K562 (cell line): ENCODE data around the gene BPHL. TPM values are rescaled to one million over a fixed set of nuclear protein-coding genes. Genes with fewer than 3 reads are reported as not detected.

Source experiments
- AFF1 ChIP-seq, 2 experiments: fragments of 450-650 bp; IDR thresholded peaks; 2 replicates each; pipeline ENCODE4 v1.6.1; 2018; ENCODE audit warnings: mild to moderate bottlenecking in 2 of 2, low read depth in 1 of 2; ENCODE audit not compliant: partially characterized antibody in 2 of 2
- CBFA2T3 ChIP-seq: fragments of 450-650 bp; IDR thresholded peaks from 2 replicates; pipeline ENCODE4 v1.6.1; 2017
- CBX3 ChIP-seq, 2 experiments: IDR thresholded peaks; 1 replicate in 1 of 2; 2 replicates in 1 of 2; pipeline ENCODE4 v1.6.1; 2012; ENCODE audit warnings: inconsistent platforms in 2 of 2, low read length in 2 of 2, borderline replicate concordance in 1 of 2, control low read depth in 1 of 2
- CGGBP1 ChIP-seq: fragments of 250-450 bp; sonication (Bioruptor Pico); IDR thresholded peaks from 2 replicates; pipeline ENCODE4 v1.9.0; 2021; ENCODE audit warnings: mild to moderate bottlenecking
- CHD4 ChIP-seq: fragments of 200-600 bp; sonication (generic); IDR thresholded peaks from 3 replicates; pipeline ENCODE4 v1.6.1; 2012; ENCODE audit warnings: low read depth, mild to moderate bottlenecking, mixed read lengths, low read length, inconsistent platforms; ENCODE audit not compliant: insufficient read depth, insufficient replicate concordance, poor library complexity, severe bottlenecking
- CREM ChIP-seq: IDR thresholded peaks from 2 replicates; pipeline ENCODE4 v1.6.1; 2014; ENCODE audit warnings: antibody characterized with exemption, low read depth
- DPF2 ChIP-seq: fragments of 450-650 bp; IDR thresholded peaks from 2 replicates; pipeline ENCODE4 v1.6.1; 2016
- ESRRA ChIP-seq: fragments of 450-650 bp; IDR thresholded peaks from 2 replicates; pipeline ENCODE4 v1.6.1; 2014; ENCODE audit warnings: low read depth, mild to moderate bottlenecking, moderate library complexity, borderline replicate concordance
- GTF2A2 ChIP-seq: IDR thresholded peaks from 2 replicates; pipeline ENCODE4 v1.6.1; 2016; ENCODE audit warnings: mild to moderate bottlenecking, missing genetic modification characterization, missing compliant biosample characterization
- HDAC2 ChIP-seq: fragments of 450-650 bp; IDR thresholded peaks from 2 replicates; pipeline ENCODE4 v1.6.1; 2016; ENCODE audit warnings: mild to moderate bottlenecking
- HEY1 ChIP-seq: fragments of 250-450 bp; sonication (Bioruptor Pico); IDR thresholded peaks from 2 replicates; pipeline ENCODE4 v1.5.0; 2020; ENCODE audit warnings: mild to moderate bottlenecking, moderate library complexity, borderline replicate concordance
- MAFF ChIP-seq: IDR thresholded peaks from 2 replicates; pipeline ENCODE4 v1.6.1; 2012; ENCODE audit warnings: low read length, improper control_type of control experiment
- MAFG ChIP-seq: fragments of 450-650 bp; conservative IDR thresholded peaks from 2 replicates; pipeline ENCODE4 v1.6.1; 2016; ENCODE audit warnings: missing genetic modification characterization, missing compliant biosample characterization
- MBD2 ChIP-seq: sonication (generic); IDR thresholded peaks from 2 replicates; pipeline ENCODE4 v1.6.1; 2016; ENCODE audit warnings: low read depth, borderline replicate concordance
- NCOR1 ChIP-seq: fragments of 450-650 bp; IDR thresholded peaks from 2 replicates; pipeline ENCODE4 v1.6.1; 2016; ENCODE audit warnings: mild to moderate bottlenecking, moderate library complexity
- NFIC ChIP-seq: fragments of 450-650 bp; IDR thresholded peaks from 2 replicates; pipeline ENCODE4 v1.6.1; 2017; ENCODE audit warnings: mild to moderate bottlenecking, inconsistent platforms
- PKNOX1 ChIP-seq: fragments of 450-650 bp; IDR thresholded peaks from 2 replicates; pipeline ENCODE4 v1.6.1; 2016
- RAD21 ChIP-seq, 2 experiments: fragments of 250-450 bp in 1 of 2; fragments of 450-650 bp in 1 of 2; sonication (Bioruptor Pico) in 1 of 2; formaldehyde crosslinking in 1 of 2; IDR thresholded peaks in 1 of 2; conservative IDR thresholded peaks in 1 of 2; 2 replicates each; pipeline versions ENCODE4 v1.4.0 to v1.8.0; 2020 to 2022; ENCODE audit warnings: mild to moderate bottlenecking in 2 of 2, moderate library complexity in 1 of 2
- ZFP1 ChIP-seq: fragments of 450-650 bp; formaldehyde crosslinking; IDR thresholded peaks from 2 replicates; pipeline ENCODE4 v1.4.0; 2020; ENCODE audit warnings: mild to moderate bottlenecking, mixed read lengths
- ZNF121 ChIP-seq: sonication (generic); formaldehyde crosslinking; conservative IDR thresholded peaks from 2 replicates; pipeline ENCODE4 v1.8.0; 2022; ENCODE audit warnings: missing genetic modification reagents
- ZNF316 ChIP-seq: fragments of 450-650 bp; IDR thresholded peaks from 2 replicates; pipeline ENCODE4 v1.6.1; 2016
- ZNF384 ChIP-seq: IDR thresholded peaks from 2 replicates; pipeline ENCODE4 v1.6.1; 2012; ENCODE audit warnings: low read depth, low read length, improper control_type of control experiment
- ZNF551 ChIP-seq: fragments of 250-450 bp; sonication (Bioruptor Pico); IDR thresholded peaks from 2 replicates; pipeline ENCODE4 v1.5.0; 2021; ENCODE audit warnings: mild to moderate bottlenecking, moderate library complexity
- ZSCAN32 ChIP-seq: fragments of 450-650 bp; formaldehyde crosslinking; IDR thresholded peaks from 2 replicates; pipeline ENCODE4 v1.4.0; 2020; ENCODE audit warnings: mild to moderate bottlenecking, moderate library complexity
- polyA plus RNA-seq, 8 experiments: library from polyadenylated mRNA; depleted of rRNA in 4 of 8; stranded (reverse) in 5 of 8; unstranded in 3 of 8; fragments of >200 nt; fragmentation: Nextera tagmentation in 2 of 8; fragmentation: Illumina TruSeq in 1 of 8; extraction: Ambion mirVana in 2 of 8; extraction: Trizol in 1 of 8; gene quantifications; 2 replicates each; pipeline versions ENCODE4 v1.2.1 to v1.2.3, GENCODE V29; 2011 to 2014; ENCODE audit warnings: inconsistent platforms in 1 of 8, missing spikeins in 1 of 8
- total RNA-seq, 7 experiments: library from RNA; depleted of rRNA in 6 of 7; stranded (reverse); fragments of >200 nt in 6 of 7; fragmentation: Illumina TruSeq in 2 of 7; extraction: Trizol in 2 of 7; gene quantifications; 2 replicates each; pipeline versions ENCODE4 v1.2.1 to v1.2.3, GENCODE V29; 2011 to 2021; ENCODE audit warnings: low replicate concordance in 1 of 7
- TF ChIP-seq, protein P1 (sequence below): fragments of 450-650 bp; IDR thresholded peaks from 2 replicates; pipeline ENCODE4 v1.6.1; 2017; ENCODE audit warnings: mild to moderate bottlenecking, moderate library complexity

The BPHL gene
- total and polyA plus RNA-seq, 9 of the 15 experiments (the other 6 are each of a cell fraction or from before 2014, with no cell fraction given), result 3.5 to 17.4 (median 8.2) TPM

DNA sequence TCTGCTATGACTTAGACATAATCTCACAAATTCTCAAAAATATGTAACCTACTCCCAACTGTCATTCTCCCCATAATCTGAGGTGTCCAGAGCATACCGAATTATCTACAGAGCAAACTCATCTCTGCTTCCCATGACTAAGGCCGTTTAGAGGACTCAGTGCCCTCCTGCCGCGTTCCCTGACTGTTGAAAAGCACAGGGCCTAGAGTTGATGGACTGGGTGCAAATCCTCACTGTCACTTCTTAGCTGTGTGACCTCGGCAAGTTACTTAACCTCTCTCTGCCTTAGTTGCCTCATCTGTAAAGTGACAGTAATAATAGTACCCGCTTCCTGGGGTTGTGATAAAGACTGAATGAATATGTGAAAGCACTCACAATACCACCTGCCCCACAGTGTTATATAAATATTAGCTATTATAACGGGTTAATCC, 43.6 kb downstream of the BPHL start (continued):
- TF ChIP-seq CGGBP1 (CRISPR knock-in tag), result no peak; the same call in 1 of the 2 replicates
- peak; percentile 36; the same call in 1 of the 2 replicates for TF ChIP-seq CREM
- peak; percentile 93 for TF ChIP-seq ZNF316
- peak in 1 of 2 experiments; percentile 51 for TF ChIP-seq AFF1 (IDR thresholded peaks at IDR 0.05; ENCODE audit: low read depth in 1 of 2, partially characterized antibody in 2 of 2)
- no peak for TF ChIP-seq ZNF551 (CRISPR knock-in tag)
- 0 out of 2 replicates have a peak, but pooled peaks have one; percentile 39 for TF ChIP-seq ZFP1 (CRISPR knock-in tag)
- 0 out of 4 replicates have a peak, but pooled peaks of 1 of the 2 experiments have one; percentile 17 for TF ChIP-seq RAD21 (CRISPR knock-in tag; conservative IDR thresholded peaks at IDR 0.05 in 1 of 2, IDR thresholded peaks at IDR 0.05 in 1 of 2)
- TF ChIP-seq HEY1 (CRISPR knock-in tag), result no peak
- TF ChIP-seq MBD2, result peak; percentile 22; the same call in 1 of the 2 replicates
- peak; percentile 86 for TF ChIP-seq PKNOX1
- no peak for TF ChIP-seq GTF2A2
- TF ChIP-seq CBX3 (IDR thresholded peaks at IDR 0.05; ENCODE audit: borderline replicate concordance in 1 of 2, low read length in 2 of 2), result peak in 1 of 2 experiments; percentile 66; a peak in 1 of 3 replicates
- 0 out of 2 replicates have a peak, but pooled peaks have one; percentile 8 for TF ChIP-seq ZSCAN32
- TF ChIP-seq MAFF, result peak; percentile 83
- peak; percentile 73 for TF ChIP-seq CHD4
- peak; percentile 49 for TF ChIP-seq CBFA2T3
- TF ChIP-seq NCOR1, result peak; percentile 21; the same call in 1 of the 2 replicates
- TF ChIP-seq DPF2, result peak; percentile 88
- TF ChIP-seq, protein P1, sequence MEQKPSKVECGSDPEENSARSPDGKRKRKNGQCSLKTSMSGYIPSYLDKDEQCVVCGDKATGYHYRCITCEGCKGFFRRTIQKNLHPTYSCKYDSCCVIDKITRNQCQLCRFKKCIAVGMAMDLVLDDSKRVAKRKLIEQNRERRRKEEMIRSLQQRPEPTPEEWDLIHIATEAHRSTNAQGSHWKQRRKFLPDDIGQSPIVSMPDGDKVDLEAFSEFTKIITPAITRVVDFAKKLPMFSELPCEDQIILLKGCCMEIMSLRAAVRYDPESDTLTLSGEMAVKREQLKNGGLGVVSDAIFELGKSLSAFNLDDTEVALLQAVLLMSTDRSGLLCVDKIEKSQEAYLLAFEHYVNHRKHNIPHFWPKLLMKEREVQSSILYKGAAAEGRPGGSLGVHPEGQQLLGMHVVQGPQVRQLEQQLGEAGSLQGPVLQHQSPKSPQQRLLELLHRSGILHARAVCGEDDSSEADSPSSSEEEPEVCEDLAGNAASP, result no peak
- TF ChIP-seq ZNF121 (CRISPR knock-in tag), result no peak
- TF ChIP-seq MAFG (tag), result peak; percentile 86
- TF ChIP-seq NFIC, result no peak
- TF ChIP-seq ZNF384, result no peak
- peak; percentile 91 for TF ChIP-seq ESRRA
- peak; percentile 84 for TF ChIP-seq HDAC2
